Measurements from ENCODE around the gene ADCY10. TPM values are rescaled to one million over a fixed set of nuclear protein-coding genes. Genes with fewer than 3 reads are reported as not detected.
A peak's percentile ranks its signal among the peaks of the same experiment; 100 is the strongest.

ADCY10 gene
- total and polyA plus RNA-seq, 2 of the 4 experiments (the other 2 are of a cell fraction) = under 0.01 to 0.03 TPM

GRCh38 chr1:167761400-167761799 lies 152.5 kb downstream of the ADCY10 start:
- BruUV-seq (replicated peaks) = no TSS peak
- H3K9ac ChIP-seq (ENCODE audit: low read depth, low read length) = no peak overlapping the region
- H3K4ac ChIP-seq (ENCODE audit: low read depth, low read length) = no peak overlapping the region
- intact Hi-C loops (cut with micrococcal nuclease) (no loop called here), in situ Hi-C loops (cut with MboI; ENCODE audit: low sequenced_read_pairs) (no loop called here), dilution Hi-C loops (cut with HindIII; ENCODE audit: low sequenced_read_pairs, unreplicated experiment) (no loop called here)
- H3K27ac ChIP-seq (ENCODE audit: insufficient read depth, low read length) = no peak overlapping the region
- H2BK15ac ChIP-seq (ENCODE audit: low read depth, low read length) = no peak overlapping the region
- ChIA-PET CTCF (no interaction called here), POLR2A (ENCODE audit: unreplicated experiment) (no interaction called here)
- H2BK20ac ChIP-seq (ENCODE audit: low read depth, low read length) = no peak overlapping the region
- H3K36me3 ChIP-seq (ENCODE audit: control insufficient read depth, insufficient read depth, low read length) = peaks cover 2% of the 10 kb centered on the region
- H3K4me2 ChIP-seq (ENCODE audit: low read depth, low read length) = no peak overlapping the region
- H3K27me3 ChIP-seq (ENCODE audit: control insufficient read depth, insufficient read depth, low read length) = no peaks in the 10 kb centered on the region
- 100% methylated on average over 1 of the region's 2 CpGs; no CpG with 5 or more reads in 1 of the 2 experiments for WGBS, 2 experiments (ENCODE audit: extremely low coverage in 2 of 2, insufficient read length in 1 of 2)
- no peak overlapping the region for H2AFZ ChIP-seq (replicated peaks; ENCODE audit: low read length, poor library complexity)
- no peak for TF ChIP-seq FOS (IDR thresholded peaks at IDR 0.05; ENCODE audit: low read depth, low read length)
- no peak for TF ChIP-seq POLR2A (IDR thresholded peaks at IDR 0.05; ENCODE audit: low read depth, low read length)
- TF ChIP-seq ELK1 (IDR thresholded peaks at IDR 0.05; ENCODE audit: borderline replicate concordance, low read depth, low read length) = no peak
- TF ChIP-seq RCOR1 (IDR thresholded peaks at IDR 0.05; ENCODE audit: insufficient replicate concordance, low read length) = no peak
- TF ChIP-seq RAD21 (IDR thresholded peaks at IDR 0.05; ENCODE audit: low read length) = no peak
- TF ChIP-seq USF2 (IDR thresholded peaks at IDR 0.05; ENCODE audit: low read depth, low read length) = no peak
- no peak for TF ChIP-seq MXI1 (IDR thresholded peaks at IDR 0.05; ENCODE audit: borderline replicate concordance, low read depth, low read length)
- TF ChIP-seq CTCF (conservative IDR thresholded peaks at IDR 0.05; ENCODE audit: low read depth, low read length) = no peak
- TF ChIP-seq RFX5 (IDR thresholded peaks at IDR 0.05; ENCODE audit: low read depth, low read length) = no peak
- TF ChIP-seq MAZ (IDR thresholded peaks at IDR 0.05; ENCODE audit: borderline replicate concordance, low read depth, low read length) = no peak
- no peak for TF ChIP-seq CHD1 (IDR thresholded peaks at IDR 0.05; ENCODE audit: low read depth, low read length)
- TF ChIP-seq NFE2L2 (IDR thresholded peaks at IDR 0.05; ENCODE audit: low read depth, low read length) = no peak
- no peak overlapping the region for H3K23ac ChIP-seq (ENCODE audit: low read depth, low read length)
- ATAC-seq (ENCODE audit: low read depth) (no peak), DNase-seq (no peak)
- 0 out of 2 replicates have a peak overlapping the region, but pooled peaks have one; percentile 24 for H3K14ac ChIP-seq (replicated peaks; ENCODE audit: low read depth, low read length)
- no peak overlapping the region for H3K56ac ChIP-seq (ENCODE audit: extremely low read depth, insufficient read depth, low read length)
- no peak overlapping the region for H2AK5ac ChIP-seq (ENCODE audit: low read depth, low read length)
- H3K18ac ChIP-seq (ENCODE audit: low read depth, low read length) = no peak overlapping the region
- H4K8ac ChIP-seq (ENCODE audit: low read depth in 2 of 2, low read length in 2 of 2) = no peak overlapping the region
- H3K9me1 ChIP-seq (ENCODE audit: insufficient read depth, low read length) = peaks cover 7% of the 10 kb centered on the region
- H4K20me1 ChIP-seq (ENCODE audit: insufficient read depth, low read length) = peaks cover 72% of the 10 kb centered on the region
- H3K4me1 ChIP-seq (ENCODE audit: control insufficient read depth, insufficient read depth, low read length) = peaks cover 9% of the 10 kb centered on the region
- H2AK9ac ChIP-seq (replicated peaks; ENCODE audit: low read depth, low read length, poor library complexity) = no peak overlapping the region
- no peak overlapping the region for H2BK120ac ChIP-seq (ENCODE audit: low read depth, low read length)
- H3K9me3 ChIP-seq (ENCODE audit: control insufficient read depth, insufficient read depth, low read length) = no peaks in the 10 kb centered on the region
- H3K4me3 ChIP-seq (ENCODE audit: insufficient read depth, low read depth, low read length) = no peak overlapping the region
- no peak overlapping the region for H4K91ac ChIP-seq (ENCODE audit: insufficient read depth, low read depth, low read length)
- H3K79me1 ChIP-seq (ENCODE audit: low read depth in 1 of 2, low read length in 2 of 2) = peaks cover 34 to 87% of the 10 kb centered on the region in 2 experiments
- H2BK5ac ChIP-seq (ENCODE audit: low read depth, low read length, poor library complexity, severe bottlenecking) = no peak overlapping the region
- no peak overlapping the region for H4K5ac ChIP-seq (ENCODE audit: low read depth, low read length)

Data from IMR-90 (cell line).